ENCODE measurements around the gene CCL23.
"Not testable (repeated sequence)": the region's sequence is repeated elsewhere in the genome, so short reads cannot be mapped to it uniquely, and the experiment has no call there.

The CCL23 gene

GRCh38 chr17:36017799-36018198 is at the start of gene CCL23:
Gene CCL23, minus strand, starts transcription at chr17:36017972. Its CDS starts 75 bp downstream, at chr17:36017897.
- DNase-seq (ENCODE audit: low read depth in 3 of 3): no peak

- DNase-seq (ENCODE audit: low read depth in 3 of 3): no peak
These were observed 48.7 kb upstream of the CCL23 start for GRCh38 chr17:36066365-36066985.

GRCh38 chr17:36063786-36064541 is 46.2 kb upstream of the CCL23 start, which contains the start of gene CCL18:
Gene CCL18, plus strand, starts transcription at chr17:36064272. Its CDS starts 71 bp downstream, at chr17:36064343.
- DNase-seq (ENCODE audit: low read depth in 3 of 3): no peak

DNA sequence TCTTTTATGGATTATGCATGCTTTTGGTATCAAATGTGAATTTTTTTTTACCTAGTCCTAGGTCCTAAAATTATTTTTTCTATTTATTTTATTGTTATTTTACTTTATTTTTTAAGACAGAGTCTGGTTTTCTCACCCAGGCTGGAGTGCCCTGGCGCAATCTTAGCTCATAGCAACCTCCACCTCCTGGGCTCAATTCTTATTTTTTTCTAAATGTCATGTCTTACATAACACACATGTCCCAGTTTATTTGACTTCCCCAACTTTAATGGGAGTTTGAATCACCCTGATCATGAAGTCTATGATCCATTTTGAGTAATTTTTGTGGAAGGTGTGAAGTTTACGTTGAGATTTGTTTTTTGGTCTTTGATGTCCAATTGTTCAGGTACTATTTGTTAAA is 43.0 kb upstream of the CCL23 start:
- DNase-seq (ENCODE audit: low read depth in 3 of 3): no peak

DNA sequence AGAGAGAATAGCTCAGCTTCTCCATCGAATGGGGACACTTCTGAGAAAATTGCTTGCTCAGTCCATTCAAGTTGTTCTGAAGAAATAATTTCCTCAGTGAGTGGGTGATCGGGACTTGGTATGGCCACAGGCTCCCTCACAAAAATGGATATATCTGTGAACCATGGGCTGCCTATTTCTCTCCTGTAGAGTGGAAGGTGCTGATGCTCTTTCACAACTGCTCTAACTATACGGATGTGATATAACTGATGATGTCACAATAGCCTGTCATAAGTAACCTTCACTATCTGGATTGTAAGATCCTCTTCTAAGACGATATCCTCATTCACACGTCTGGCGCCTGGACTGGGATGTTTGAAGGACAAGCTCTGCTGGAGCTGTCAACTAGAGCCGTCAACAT is 41.6 kb upstream of the CCL23 start:
- no peak for DNase-seq (ENCODE audit: low read depth in 3 of 3)

DNA sequence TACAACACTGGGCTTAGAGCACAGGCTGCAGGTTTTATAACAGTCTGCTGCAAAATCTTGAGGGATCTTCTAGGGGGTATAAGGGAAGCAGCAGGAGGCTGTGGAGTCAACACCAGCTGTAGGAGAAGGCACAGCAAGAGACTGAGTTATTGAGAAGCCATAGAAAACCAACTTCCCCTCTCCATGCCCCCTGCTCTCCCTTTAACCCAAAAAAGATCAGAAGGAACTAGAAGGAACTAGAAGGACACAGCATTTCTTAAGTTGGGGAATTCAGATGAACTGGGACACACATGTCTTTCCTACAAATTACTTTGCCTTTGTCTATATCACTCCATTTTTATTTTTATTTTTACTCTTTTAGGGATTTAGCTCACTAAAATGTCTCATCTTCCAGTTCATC is 40.1 kb upstream of the CCL23 start:
- no peak for DNase-seq (ENCODE audit: low read depth in 3 of 3)

DNA sequence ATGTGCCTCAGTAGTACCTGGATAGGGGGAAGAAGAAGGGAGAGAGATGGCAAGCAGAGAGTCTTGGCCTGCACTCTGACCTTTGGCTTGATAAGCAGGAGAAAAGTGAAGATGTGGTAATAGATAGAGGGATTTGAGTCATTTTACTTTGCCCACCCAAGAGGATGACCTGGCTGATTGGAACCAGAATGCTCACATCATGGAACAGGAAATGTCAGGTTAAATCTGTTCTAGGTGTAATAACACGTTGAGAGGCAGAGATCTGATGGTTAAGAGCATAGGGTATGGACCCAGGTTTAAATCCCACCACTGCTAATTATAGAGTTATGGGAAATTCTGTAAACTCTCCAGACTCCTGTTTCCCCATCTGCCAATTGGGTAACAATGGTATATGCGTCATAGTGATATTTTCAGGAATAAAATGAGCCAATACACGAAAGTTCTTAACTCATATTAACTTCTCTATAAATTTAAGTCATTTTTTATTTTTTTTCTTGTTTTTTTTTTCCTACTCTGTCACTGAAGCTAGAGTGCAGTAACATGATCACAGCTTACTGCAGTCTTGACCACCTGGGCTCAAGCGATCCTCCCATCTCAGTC is 38.2 kb upstream of the CCL23 start:
- no peak for DNase-seq (ENCODE audit: low read depth in 3 of 3)

DNA sequence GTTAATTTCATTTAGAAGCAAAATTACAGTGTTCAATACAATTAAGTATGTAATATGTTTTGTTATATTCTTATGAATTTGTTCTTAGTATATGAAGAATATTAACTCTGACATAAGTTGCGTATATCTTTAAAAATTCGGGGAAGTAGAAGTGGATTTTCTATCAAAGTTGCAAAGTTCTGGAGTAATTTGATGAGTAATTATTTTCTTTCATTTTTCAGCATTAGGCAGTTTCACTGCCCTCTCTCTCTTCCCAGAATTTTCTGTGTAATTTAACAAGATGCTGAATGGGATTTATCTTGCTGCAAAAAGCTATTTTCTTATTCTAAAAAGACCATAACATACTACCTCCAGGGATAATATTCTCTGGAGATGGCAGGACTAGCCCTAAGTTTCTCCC is 37.4 kb upstream of the CCL23 start:
- no peak for DNase-seq (ENCODE audit: low read depth in 3 of 3)

DNA sequence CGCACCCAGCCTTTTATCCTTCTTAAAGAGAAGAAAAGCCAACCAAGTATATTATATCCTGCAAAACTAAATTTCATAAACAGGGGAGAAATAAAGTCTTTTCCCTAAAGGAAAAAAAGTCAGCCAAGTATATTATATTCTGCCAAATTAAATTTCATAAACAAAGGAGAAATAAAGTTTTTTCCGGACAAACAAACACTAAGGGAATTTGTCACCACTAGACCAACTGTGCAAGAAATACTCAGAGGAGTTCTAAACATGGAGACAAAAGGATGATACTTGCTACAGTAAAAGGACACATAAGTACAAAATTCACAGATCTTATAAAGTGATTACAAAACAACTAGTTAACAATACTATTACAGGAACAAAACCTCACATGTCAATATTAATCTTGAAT is 31.9 kb upstream of the CCL23 start:
- no peak for DNase-seq (ENCODE audit: low read depth in 3 of 3)

DNA sequence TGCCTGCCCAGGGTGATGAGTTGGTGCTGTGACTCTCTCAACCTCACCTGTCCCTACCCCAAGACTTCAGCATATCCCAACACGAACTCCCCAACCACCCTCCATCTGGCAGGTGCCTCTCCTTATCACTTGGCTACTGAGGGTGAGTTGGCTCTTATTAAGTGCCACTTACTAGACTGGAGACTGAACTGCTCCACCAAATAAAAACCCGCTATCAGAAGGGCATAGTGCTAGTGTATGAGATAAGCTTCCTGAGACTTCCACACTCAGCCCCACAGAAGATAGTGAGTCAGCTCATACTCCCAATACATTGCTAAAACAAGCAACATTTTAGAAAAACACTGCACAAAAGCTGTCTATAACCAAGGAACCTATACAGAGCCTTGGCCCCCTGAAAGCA is 30.3 kb upstream of the CCL23 start:
- DNase-seq (ENCODE audit: low read depth in 3 of 3): no peak

DNA sequence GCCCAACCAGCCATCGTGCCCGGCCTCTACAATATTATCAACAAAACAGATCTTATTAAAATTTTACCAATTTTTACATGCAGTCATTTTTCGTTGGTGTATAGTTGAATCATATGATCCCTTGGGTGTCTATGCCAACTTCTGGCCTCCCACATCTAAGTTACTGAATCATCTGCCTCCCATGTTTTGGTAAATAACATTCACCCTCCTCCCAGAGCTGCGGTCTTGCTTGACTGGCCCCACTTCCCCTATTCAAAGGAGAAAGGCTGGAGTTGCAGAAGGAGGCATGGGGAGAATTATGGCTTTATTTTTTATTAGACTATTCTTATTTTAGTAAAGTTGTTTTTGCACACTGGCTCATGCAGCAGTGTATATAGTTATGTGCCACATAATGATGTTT is 18.5 kb upstream of the CCL23 start:
- DNase-seq (ENCODE audit: low read depth in 3 of 3): no peak

GRCh38 chr17:36034127-36034526 is 16.4 kb upstream of the CCL23 start:
- DNase-seq (ENCODE audit: low read depth in 3 of 3): no peak

GRCh38 chr17:36030956-36031355 is 13.2 kb upstream of the CCL23 start:
- DNase-seq (ENCODE audit: low read depth in 3 of 3): no peak

DNA sequence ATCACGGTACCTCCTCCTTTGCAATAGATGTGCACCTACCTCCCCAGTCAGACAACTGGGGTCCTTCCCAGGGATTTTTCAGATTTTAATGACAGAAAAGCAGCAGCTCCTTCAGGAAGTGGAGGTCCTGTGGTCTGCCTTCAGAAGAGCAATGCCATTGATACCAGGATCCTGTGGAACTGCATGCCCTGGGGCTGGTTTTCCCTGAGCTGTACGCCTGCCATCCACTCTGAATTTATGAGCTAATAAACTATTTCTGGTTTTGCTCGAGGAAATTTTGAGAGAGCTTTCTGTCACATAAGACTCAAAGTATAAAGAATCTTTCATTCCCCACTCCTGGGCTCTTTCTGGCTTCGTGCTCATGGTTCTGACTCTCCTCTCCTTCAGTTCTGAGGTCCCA is 10.0 kb upstream of the CCL23 start:
- DNase-seq (ENCODE audit: low read depth in 3 of 3): no peak

DNA sequence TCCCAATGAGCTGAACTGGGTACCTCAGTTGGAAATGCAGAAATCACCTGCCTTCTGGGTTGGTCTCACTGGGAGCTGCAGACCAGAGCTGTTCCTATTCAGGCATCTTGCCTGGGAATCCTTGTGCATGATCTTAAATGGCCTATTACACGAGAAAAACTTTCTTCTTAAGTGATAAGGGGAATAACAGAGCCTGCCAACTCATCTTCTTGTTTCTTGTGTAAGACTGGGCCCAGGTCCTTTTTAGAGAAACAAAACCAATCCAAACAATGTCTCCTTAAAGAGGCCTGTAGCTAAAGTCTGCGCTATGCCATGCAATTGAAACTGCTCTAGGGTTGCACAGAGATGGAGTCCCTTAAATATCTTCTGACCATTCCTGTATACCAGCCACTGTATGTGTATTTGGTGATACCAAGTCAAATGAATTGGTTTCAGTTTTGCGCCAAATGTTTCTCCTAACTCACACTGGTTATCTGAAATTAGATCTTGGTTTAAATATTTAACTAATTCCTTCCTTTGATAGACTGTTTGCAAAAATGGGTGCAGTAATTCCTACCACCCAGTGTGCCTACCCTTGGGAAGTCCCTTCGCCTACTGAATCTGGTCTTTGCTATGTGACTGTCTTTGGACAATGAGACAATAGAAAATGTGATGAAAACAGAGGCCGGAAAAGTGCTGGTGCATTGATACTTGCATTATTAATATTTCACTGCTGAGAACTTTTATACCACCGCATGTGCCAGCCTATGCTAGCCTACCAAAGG is 6.5 kb upstream of the CCL23 start:
- no peak for DNase-seq (ENCODE audit: low read depth in 3 of 3)

DNA sequence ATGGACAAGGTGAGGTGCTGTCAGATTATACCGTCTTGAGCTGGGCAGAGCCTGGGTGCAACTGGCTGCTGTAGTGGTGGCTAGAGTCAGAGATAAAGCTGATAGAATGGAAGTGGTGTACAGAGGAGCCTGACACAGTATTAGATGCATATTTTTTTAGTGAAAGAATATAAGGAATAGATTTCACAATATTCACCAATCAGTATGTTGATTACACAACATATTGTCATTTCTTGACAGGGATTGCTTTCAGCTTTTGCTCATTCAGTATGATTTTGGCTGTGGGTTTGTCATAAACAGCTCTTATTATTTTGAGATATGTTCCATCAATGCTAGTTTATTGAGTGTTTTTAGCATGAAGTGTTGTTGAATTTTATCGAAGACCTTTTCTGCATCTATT is 1.7 kb upstream of the CCL23 start:
- DNase-seq (ENCODE audit: low read depth in 3 of 3): no peak

DNA sequence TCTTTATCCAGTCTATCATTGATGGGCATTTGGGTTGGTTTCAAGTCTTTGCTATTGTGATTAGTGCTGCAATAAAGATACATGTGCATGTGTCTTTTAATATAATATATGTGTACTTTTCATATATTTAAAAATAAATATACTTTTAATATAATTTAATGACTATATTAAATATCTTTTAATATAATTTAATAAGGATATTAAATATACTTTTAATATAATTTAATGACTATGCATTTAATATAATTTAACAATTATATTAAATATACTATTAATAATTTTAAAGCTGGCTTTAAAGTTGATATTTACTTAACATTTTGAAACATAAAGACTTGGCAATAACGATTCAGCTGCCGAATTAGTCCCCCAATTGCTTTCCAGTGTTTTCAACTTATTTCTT is 1.2 kb downstream of the CCL23 start:
- no peak for DNase-seq (ENCODE audit: low read depth in 3 of 3)

- not testable (repeated sequence) for DNase-seq (ENCODE audit: low read depth in 3 of 3)
These were observed 1.9 kb downstream of the CCL23 start for GRCh38 chr17:36015895-36016294.

- no peak for DNase-seq (ENCODE audit: low read depth in 3 of 3)
These were observed 2.8 kb downstream of the CCL23 start for GRCh38 chr17:36014946-36015345.

GRCh38 chr17:36011201-36011600 is 6.6 kb downstream of the CCL23 start:
- no peak for DNase-seq (ENCODE audit: low read depth in 3 of 3)

DNA sequence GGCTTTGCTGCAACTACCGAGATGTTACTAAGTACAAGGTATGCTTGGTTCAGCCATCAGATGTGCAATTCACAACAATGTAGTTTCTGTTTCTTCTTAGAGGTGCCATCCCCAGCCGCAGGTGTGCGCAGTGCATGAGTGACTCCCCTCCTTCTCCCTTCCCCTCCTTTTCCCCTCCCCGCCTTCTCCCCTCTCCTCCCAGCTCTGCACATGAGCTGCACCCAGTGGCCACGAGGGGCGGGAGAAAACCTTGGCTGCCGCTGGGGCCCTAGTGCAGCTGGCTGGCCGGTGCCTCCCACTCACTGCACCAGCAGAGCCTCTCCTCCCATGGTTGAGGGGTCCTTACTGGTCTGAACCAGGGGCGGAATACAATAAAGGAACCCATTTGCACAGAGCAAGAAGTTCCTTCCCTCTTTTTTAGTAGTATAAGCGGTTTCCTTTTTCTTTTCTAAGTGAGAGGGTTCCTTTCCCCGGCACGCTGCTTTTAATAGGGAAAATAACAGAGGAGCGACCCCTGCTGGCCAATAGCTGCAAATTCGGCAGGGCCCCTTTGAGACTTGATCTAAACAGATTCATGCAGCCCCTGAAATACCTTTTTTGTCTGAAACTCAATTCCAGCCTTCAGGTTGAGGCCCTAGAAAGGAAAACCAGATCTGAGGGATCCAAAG is 8.6 kb downstream of the CCL23 start:
- no peak for DNase-seq (ENCODE audit: low read depth in 3 of 3)

GRCh38 chr17:36004594-36005108 is 13.1 kb downstream of the CCL23 start:
- no peak for DNase-seq (ENCODE audit: low read depth in 3 of 3)
